Inferior parietal cortex (tissue), 1 donor: ENCODE results near the gene CNST.

Source experiments
- DNase-seq: peaks from one replicate; pipeline ENCODE4 v3.0.0-alpha.2; 2016; ENCODE audit errors: extremely low spot score

CNST gene

GRCh38 chr1:246566128-246566812 is at the start of gene CNST, which contains the start of gene TFB2M:
TSS of gene CNST (plus strand) at chr1:246566456. CDS start at chr1:246591563, 25,107 bp downstream.
TSS of gene TFB2M (minus strand) at chr1:246566261. CDS start at chr1:246566138, 123 bp downstream.
- peak; percentile 100 for DNase-seq

GRCh38 chr1:246517391-246517790 is 48.9 kb upstream of the CNST start:
- DNase-seq: no peak

GRCh38 chr1:246518456-246519205 is 47.6 kb upstream of the CNST start:
- no peak for DNase-seq

GRCh38 chr1:246519514-246519913 is 46.7 kb upstream of the CNST start:
- no peak for DNase-seq

- no peak for DNase-seq
Observed at GRCh38 chr1:246526380-246526779, 39.9 kb upstream of the CNST start.

- DNase-seq: no peak
Observed at GRCh38 chr1:246526915-246527314, 39.3 kb upstream of the CNST start.

GRCh38 chr1:246527402-246528088 is 38.7 kb upstream of the CNST start:
- no peak for DNase-seq

GRCh38 chr1:246528933-246529731 is 37.1 kb upstream of the CNST start:
- no peak for DNase-seq

- DNase-seq: no peak
Observed at GRCh38 chr1:246530482-246530881, 35.8 kb upstream of the CNST start.

- DNase-seq: no peak
Observed at GRCh38 chr1:246532519-246532918, 33.7 kb upstream of the CNST start.

- no peak for DNase-seq
Observed at GRCh38 chr1:246533371-246533905, 32.8 kb upstream of the CNST start.

- DNase-seq: no peak
Observed at GRCh38 chr1:246534114-246534513, 32.1 kb upstream of the CNST start.

- DNase-seq: no peak
Observed at GRCh38 chr1:246537441-246537840, 28.8 kb upstream of the CNST start.

- DNase-seq: no peak
Observed at GRCh38 chr1:246537887-246538286, 28.4 kb upstream of the CNST start.

- no peak for DNase-seq
Observed at GRCh38 chr1:246540738-246541491, 25.3 kb upstream of the CNST start.

GRCh38 chr1:246544001-246544400 is 22.3 kb upstream of the CNST start:
- no peak for DNase-seq

- DNase-seq: no peak
Observed at GRCh38 chr1:246549665-246550064, 16.6 kb upstream of the CNST start.

- DNase-seq: no peak
Observed at GRCh38 chr1:246550402-246550801, 15.9 kb upstream of the CNST start.

- DNase-seq: no peak
Observed at GRCh38 chr1:246552110-246552509, 14.1 kb upstream of the CNST start.

GRCh38 chr1:246554201-246554600 is 12.1 kb upstream of the CNST start:
- DNase-seq: no peak

- no peak for DNase-seq
Observed at GRCh38 chr1:246558041-246558440, 8.2 kb upstream of the CNST start.
